NCI-H460 (cell line): ENCODE results near the gene GUCA1A. TPM values are rescaled to one million over a fixed set of nuclear protein-coding genes. Genes with fewer than 3 reads are reported as not detected.

Experiments
- total RNA-seq: library from RNA; depleted of rRNA; stranded (reverse); fragments of >200 nt; shearing (Covaris generic); gene quantifications from 2 replicates; pipeline ENCODE4 v1.2.3, GENCODE V29; 2014; rRNA removed

Gene GUCA1A
- total RNA-seq, 1 experiment from 2014 or later: not detected

Other genes starting within 250 kb of the GUCA1A start
- 18.9 and 19.8 TPM in 2 replicates for gene CCND3, start 231.6 kb upstream of the GUCA1A start, total RNA-seq
- gene TAF8, start 122.8 kb upstream of the GUCA1A start, total RNA-seq: 15.6 and 18.9 TPM in 2 replicates
- gene C6orf132, start 30.7 kb upstream of the GUCA1A start, total RNA-seq: not detected in 2 replicates
- 0.32 TPM in 1 of 2 replicates, not detected in the other for gene GUCA1B, start 21.6 kb downstream of the GUCA1A start, total RNA-seq
- 82.5 and 84.4 TPM in 2 replicates for gene MRPS10, start 44.5 kb downstream of the GUCA1A start, total RNA-seq